Measurements from ENCODE around the gene STMP1. TPM values are rescaled to one million over a fixed set of nuclear protein-coding genes. Genes with fewer than 3 reads are reported as not detected.

The STMP1 gene
- total RNA-seq, 1 donor from 2014 or later = 7.3 TPM

DNA sequence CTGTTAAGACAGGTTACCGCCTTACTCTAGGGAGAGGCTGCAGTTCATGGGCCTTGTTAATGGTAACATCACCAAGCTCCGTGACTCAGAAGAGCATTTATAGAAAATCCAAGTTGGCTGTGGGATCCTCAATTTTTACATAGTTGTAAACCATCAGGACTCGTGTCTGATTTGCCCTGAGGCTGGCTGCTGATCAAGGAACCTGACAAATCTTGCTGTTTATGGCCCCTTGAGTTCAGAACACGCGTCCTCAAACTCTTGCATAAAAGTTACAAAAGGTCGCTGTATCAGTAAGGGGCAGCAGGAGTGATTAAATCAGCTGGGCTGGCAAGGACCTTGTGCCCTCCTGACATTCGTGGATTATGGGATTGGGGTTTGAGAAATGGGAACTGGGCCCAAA, 61.1 kb downstream of the STMP1 start:
- DNase-seq = no peak

Other genes with a start within 250 kb of the STMP1 start
- 4.8 and 6.7 TPM in 2 replicates for gene CNOT4, start 152.4 kb upstream of the STMP1 start, total RNA-seq
- 50.2 and 74.1 TPM in 2 replicates for gene NUP205, start 104.6 kb upstream of the STMP1 start, total RNA-seq
- gene SLC13A4, start 65.7 kb downstream of the STMP1 start, total RNA-seq = not detected in 2 replicates
- gene FAM180A, start 86.3 kb downstream of the STMP1 start, total RNA-seq = not detected in 2 replicates